ENCODE data around the gene MAGEB4.

Gene MAGEB4

GRCh38 chrX:30220661-30221060 lies 21.1 kb upstream of the MAGEB4 start:
- H3K4me3 ChIP-seq (ENCODE audit: low read depth, low read length) = no peak overlapping the region
- no peak for TF ChIP-seq CTCF (IDR thresholded peaks at IDR 0.05; ENCODE audit: low read depth, low read length, missing control alignments)
- DNase-seq (ENCODE audit: low read depth) = no peak
- in situ Hi-C loops (cut with HindIII; ENCODE audit: low sequenced_read_pairs) = no loop called here

- TF ChIP-seq CTCF (IDR thresholded peaks at IDR 0.05; ENCODE audit: low read depth, low read length, missing control alignments) = no peak
Measured at GRCh38 chrX:30224536-30224935, 17.3 kb upstream of the MAGEB4 start.

GRCh38 chrX:30228526-30228925 lies 13.3 kb upstream of the MAGEB4 start:
- DNase-seq (ENCODE audit: low read depth) = no peak
- H3K4me3 ChIP-seq (ENCODE audit: low read depth, low read length) = no peak overlapping the region
- in situ Hi-C loops (cut with HindIII; ENCODE audit: low sequenced_read_pairs) = no loop called here
- no peak for TF ChIP-seq CTCF (IDR thresholded peaks at IDR 0.05; ENCODE audit: low read depth, low read length, missing control alignments)

More at GRCh38 chrX:30224536-30224935, 17.3 kb upstream of the MAGEB4 start:
- no peak for DNase-seq (ENCODE audit: low read depth)
- in situ Hi-C loops (cut with HindIII; ENCODE audit: low sequenced_read_pairs) = no loop called here
- H3K4me3 ChIP-seq (ENCODE audit: low read depth, low read length) = no peak overlapping the region

- TF ChIP-seq CTCF (IDR thresholded peaks at IDR 0.05; ENCODE audit: low read depth, low read length, missing control alignments) = no peak
- in situ Hi-C loops (cut with HindIII; ENCODE audit: low sequenced_read_pairs) = no loop called here
- no peak within 1 kb of the TSS for H3K4me3 ChIP-seq (ENCODE audit: low read depth, low read length)
- DNase-seq (ENCODE audit: low read depth) = no peak
Measured at GRCh38 chrX:30230395-30230794, 11.4 kb upstream of the MAGEB4 start, which contains the start of gene MAGEB3. Gene MAGEB3, plus strand, starts transcription at chrX:30230657. Its CDS starts 5,268 bp downstream, at chrX:30235925.

GRCh38 chrX:30246769-30247489 lies 5.1 kb downstream of the MAGEB4 start, which contains the start of gene MAGEB1:
Gene MAGEB1, plus strand, starts transcription at chrX:30247146. Its CDS starts 3,348 bp downstream, at chrX:30250494.
- TF ChIP-seq CTCF (IDR thresholded peaks at IDR 0.05; ENCODE audit: low read depth, low read length, missing control alignments) = no peak
- in situ Hi-C loops (cut with HindIII; ENCODE audit: low sequenced_read_pairs) = no loop called here
- H3K4me3 ChIP-seq (ENCODE audit: low read depth, low read length) = no peak within 1 kb of the TSS
- no peak for DNase-seq (ENCODE audit: low read depth)

GRCh38 chrX:30248854-30249253 lies 7.1 kb downstream of the MAGEB4 start:
- no peak for TF ChIP-seq CTCF (IDR thresholded peaks at IDR 0.05; ENCODE audit: low read depth, low read length, missing control alignments)
- in situ Hi-C loops (cut with HindIII; ENCODE audit: low sequenced_read_pairs) = no loop called here
- DNase-seq (ENCODE audit: low read depth) = no peak
- no peak overlapping the region for H3K4me3 ChIP-seq (ENCODE audit: low read depth, low read length)

Data from astrocyte of the cerebellum (primary cell).